GM19099 (cell line): Measurements from ENCODE around the gene MAP7.

Experiments used
- POLR2A ChIP-seq: IDR thresholded peaks from 3 replicates; pipeline ENCODE4 v1.6.1; 2011; ENCODE audit warnings: low read depth; ENCODE audit not compliant: insufficient read length; ENCODE audit errors: extremely low read depth

Gene MAP7

DNA sequence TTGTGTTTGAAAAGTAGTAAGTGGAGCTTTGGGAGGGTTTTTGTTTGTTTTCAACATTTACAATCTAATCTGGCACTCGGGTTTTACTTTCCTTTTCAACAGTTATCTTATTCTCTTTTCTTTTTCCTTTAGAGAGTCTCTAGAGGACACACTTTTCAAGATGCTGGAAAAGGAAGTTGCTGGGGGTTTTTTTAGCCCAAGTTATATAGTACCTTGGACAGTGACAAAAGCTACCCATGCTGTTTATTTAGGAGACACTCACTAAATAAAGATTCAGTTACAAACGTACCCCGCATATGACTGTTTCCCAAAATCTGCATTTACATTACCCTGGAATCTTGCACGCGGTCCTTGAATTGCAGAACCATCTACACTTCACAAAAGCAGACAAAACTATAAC lies 78.8 kb downstream of the MAP7 start:
- no peak for TF ChIP-seq POLR2A

DNA sequence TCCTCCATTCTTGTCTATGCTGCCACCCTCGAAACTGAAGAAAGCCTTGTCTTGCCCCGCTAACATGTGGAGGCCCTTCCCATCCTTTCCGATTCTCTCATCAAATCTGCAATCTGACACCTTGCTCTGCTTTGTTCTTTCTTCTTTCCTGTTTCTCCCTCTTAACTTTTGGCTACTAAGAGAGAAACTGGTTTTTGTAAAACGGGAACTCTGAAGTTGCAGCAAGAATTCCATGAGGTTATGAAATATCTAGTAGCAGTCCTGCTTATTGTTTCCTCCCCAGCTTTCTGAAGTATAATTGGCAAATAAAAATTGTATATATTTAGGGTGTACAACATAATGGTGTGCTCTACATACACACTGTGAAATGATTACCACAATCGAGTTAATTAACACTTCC lies 80.2 kb downstream of the MAP7 start:
- TF ChIP-seq POLR2A, result no peak

DNA sequence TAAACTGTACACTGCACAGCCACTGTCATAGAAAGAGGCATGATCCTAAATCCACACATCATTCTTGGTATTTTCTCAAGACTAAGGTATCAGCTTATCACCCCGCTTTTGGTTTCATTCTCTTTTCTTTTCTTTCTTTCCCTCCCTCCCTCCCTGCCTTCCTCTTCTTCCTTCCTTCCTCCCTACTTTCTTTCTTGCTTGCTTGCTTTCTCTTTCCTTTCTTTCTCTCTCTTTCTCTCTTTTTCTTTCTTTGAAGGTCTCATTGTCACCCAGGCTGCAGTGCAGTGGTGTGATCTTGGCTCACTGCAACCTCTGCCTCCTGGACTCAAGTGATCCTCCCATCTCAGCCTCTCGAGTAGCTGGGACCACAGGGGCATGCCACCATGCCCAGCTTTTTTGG lies 81.1 kb downstream of the MAP7 start:
- no peak for TF ChIP-seq POLR2A

DNA sequence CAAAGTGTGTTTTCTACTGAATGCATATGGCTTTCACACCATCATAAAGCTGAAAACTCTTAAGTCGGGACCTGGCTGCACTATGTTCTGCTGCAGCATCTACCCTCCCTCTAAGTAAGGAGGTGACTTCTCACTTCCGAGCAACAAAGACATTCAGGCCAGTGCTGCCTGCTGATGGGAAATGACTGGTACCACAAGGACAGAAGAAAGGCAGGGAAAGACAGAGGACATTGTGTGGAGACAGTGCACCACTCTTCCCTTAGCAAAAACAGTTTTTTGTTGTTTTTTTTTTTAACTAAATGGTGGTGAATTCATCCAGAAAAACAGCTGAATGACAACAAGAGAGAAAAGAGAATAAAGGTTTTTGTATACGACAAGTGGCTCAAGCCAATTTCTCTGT lies 81.5 kb downstream of the MAP7 start:
- no peak for TF ChIP-seq POLR2A

DNA sequence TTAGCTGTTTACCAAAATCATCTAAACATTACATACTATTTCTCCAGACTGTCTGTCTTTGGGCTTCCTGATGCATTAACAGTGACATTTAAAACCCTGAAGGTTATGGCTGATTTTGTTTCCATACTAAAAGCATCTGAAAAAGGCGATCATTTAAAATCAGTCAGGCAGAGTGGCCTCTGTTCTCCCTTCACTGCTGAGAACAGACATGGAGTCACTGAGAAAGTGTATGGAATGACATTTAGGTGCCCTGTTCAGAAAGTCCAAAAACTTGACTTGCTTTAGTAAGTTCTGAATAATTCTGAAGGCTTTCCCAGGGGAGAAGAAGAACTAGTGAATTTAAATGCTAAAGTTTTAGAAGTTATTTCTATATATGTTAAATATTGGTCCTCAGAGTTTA lies 83.0 kb downstream of the MAP7 start:
- no peak for TF ChIP-seq POLR2A

DNA sequence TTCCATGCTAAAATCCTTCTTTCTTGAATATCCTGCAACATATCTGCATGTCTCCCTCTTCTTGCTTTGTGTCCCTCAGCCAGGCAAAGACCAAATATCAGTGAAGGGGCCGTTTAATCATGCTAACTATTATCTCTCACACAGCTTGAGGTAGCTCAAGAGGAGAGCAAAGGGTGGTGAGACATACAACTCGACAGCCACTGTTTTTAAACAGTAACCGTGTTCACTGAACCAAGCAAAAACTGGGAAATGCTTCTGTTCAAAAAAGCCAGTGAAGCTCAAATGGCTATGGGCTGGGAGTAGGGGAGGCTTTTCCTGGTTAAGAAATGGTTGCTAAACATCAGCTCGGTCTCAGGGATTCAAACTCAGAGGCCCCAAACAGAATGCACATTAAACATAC lies 83.4 kb downstream of the MAP7 start:
- no peak for TF ChIP-seq POLR2A

DNA sequence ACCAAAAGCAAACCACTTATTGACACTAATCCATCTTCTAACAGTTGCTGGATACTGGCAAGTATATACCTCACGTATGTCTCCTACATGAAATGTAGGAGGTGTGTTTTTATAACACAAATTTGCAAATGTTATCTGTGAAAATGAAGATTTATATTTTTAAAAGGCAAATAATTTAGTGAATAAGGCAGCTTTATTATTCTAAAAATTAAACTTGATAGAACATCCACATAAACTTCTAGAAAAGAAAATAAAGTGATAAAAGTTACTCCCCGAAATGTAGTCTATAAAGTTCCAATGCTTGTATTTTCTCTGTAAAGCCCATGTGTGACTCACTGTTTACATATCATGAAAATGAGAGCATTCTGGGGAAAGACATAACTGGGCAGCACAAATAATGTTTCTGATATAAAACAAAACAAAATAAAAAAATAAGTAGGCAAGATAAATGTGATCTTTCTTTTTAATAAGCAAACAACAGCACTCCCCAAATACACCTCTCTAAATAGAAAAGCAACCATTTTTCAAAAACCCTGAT lies 84.4 kb downstream of the MAP7 start:
- no peak for TF ChIP-seq POLR2A

DNA sequence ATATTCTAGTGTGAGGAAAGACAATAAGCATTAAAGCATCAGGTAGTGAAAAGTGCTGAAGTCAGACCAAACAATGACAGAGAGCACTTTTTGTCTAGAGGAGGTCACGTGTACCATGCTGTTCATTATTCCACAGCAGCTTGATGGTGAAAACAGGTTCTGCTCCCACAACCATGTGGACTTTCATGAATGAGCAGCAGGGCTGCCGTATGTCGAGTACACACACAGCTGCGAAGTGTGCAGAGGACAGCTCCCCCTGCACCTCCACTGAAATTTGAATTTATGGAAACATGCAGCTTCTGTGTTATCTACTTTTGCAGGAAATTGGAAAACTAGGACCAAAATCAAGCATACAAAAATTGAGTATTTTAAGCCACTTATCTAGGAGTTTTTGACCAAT lies 85.3 kb downstream of the MAP7 start:
- no peak for TF ChIP-seq POLR2A

DNA sequence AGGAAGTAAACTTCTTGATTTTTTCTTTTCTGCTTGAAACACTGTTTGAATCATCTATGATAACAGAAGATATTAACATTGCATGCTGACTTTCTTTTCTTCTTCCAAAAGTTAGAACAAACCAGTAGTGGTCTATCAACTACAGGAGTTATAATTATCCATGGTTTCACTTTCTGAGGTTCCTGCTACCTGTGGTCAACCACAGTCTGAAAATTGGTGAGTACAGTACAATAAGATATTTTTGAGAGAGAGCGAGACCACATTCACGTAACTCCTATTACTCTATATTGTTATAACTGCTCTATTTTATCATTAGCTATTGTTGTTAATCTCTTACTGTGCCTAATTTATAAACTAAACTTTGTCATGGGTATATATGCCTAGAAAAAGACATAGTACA lies 86.1 kb downstream of the MAP7 start:
- TF ChIP-seq POLR2A, result no peak

DNA sequence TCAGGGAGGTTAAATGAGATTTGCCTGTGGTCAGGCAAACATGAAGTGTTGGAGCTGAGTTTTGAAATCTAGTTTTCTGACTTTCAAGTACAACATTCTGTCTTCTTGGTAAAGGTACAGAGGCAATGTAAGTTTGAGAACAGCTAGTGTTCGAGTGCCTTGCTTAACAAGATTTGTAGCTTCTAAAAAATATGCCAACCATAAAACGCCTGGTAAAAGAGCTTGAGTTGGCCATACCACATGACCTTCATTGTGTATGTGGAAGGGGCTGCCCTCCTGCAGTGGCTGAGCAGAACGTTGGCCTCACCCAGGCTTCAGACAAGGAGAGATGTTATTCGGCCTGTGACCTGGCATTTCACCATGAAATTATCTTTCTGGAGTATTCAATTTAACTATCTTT lies 86.5 kb downstream of the MAP7 start:
- no peak for TF ChIP-seq POLR2A

DNA sequence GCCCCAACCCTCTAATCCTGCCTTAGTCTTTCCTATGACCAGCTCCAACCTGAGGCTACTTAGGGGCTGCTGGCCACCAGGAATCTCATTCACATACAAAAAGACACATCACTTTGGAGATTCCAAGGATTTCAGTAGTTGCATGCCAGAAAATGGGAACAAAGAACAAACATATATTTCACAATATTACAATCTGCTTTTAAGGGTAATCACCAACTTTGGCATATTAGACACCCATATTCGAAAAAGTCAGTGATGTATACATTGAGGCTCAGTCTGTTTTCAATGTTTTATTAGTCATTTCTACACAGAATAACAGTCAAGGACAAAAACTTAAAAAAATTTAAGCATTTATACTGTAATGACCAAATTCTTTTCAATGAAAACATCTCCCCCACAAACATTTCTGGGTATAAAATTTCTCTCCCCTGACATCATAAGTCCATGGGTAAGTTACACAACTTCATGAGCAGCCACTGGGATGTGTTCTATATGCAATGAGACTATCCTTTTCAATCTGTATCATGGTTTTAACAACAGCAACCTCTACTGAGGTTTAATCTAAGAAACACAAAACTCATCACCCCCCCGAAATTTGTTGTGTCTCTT lies 103.5 kb downstream of the MAP7 start:
- no peak for TF ChIP-seq POLR2A

DNA sequence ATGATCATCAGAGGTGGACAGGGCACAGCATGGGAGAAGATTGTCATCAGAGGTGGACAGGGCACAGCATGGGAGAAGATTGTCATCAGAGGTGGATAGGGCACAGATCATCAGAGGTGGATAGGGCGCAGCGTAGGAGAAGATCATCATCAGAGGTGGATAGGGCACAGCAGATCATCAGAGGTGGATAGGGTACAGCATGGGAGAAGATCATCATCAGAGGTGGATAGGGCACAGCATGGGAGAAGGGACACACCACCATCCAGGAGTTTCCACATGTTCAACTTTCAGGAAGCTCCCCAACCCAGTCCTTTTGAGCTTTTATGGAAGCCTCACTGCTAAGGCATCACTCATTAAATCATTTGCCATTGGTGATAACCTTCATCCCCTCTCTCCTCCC lies 104.1 kb downstream of the MAP7 start:
- TF ChIP-seq POLR2A, result no peak

DNA sequence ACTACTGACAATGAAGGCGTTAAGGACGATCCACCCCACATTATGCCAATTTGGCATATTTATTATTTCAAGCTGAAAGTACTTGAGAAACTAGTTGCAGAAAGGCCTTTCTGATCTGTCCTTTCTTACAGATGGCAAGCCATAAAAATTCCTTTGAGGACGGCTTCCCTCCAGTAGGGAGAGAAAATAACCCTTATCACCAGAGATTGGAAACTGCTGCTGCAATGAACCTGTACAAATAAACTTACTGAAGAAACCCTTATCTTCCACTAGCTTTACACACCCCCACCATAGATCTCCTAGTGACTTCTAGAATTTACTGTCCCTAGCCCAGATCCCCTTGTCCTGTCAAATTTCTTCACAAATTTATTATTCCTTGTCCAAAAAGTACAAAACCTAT lies 105.2 kb downstream of the MAP7 start:
- no peak for TF ChIP-seq POLR2A

DNA sequence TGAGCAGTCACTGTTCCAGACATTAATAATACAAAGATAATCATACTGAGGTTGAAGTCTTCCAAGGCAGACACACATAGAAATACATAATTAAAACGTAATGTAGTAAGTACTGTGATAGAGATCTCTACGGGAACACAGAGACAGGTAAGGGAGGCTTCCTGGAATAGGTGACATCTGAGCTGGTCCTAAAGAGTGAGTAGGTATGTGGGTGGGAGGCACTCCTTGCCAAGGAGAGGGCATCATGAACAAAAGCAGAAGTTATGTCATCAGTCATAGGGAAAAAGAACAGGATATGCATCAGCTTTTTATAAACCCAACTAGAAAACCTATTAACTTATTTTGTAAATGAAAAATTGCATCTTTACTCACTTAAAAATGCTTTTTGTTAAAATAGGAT lies 110.0 kb downstream of the MAP7 start:
- TF ChIP-seq POLR2A, result no peak

DNA sequence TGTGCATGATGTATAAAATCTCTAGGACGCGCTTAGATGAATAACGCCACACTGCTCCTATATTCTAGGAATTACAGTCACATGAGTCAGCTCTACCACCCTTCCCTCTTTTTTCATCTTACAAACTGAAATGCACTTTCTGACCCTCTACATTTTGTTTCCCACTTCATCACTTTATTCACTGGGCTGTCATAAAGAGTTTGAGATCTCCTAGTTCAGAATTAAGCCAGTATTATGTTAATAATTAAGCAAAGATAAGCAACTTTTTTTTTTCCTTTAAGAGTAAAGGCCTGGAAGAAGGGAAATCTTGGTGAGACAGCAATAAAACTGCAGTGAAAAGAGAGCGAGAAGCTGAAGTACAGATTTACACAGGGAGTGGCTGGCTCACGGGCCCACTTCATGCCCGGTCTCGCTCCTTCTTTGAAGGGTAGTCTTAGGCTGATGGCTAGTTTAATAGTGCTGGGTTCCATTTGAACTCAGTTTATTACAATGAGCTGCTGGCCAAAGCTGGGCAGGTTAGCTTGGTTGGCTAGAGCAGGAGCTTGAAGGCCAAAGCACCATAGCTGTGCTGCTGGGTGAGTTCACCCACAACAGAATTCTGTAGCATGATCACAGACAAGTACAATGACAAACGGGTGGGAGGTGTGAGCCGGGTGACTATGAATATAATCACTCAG lies 110.6 kb downstream of the MAP7 start:
- no peak for TF ChIP-seq POLR2A

DNA sequence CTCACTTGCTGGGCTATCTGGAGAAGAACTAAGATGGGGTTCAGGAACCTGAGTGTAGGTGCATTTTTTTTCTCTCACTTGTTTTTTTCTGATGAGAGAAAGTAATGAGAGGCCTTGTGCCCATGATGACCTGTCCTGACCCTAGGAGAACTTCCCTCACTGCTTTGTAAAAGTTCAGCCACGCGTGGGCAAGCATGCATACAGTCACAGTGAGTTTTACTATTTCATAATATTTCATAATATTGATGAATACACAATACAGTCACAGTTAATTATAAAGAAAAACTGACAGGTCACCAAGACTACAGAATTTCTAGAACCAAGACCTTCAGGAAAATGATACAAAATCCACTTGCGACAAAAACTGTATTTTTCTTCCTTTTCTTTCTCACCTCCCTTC lies 111.8 kb downstream of the MAP7 start:
- no peak for TF ChIP-seq POLR2A

DNA sequence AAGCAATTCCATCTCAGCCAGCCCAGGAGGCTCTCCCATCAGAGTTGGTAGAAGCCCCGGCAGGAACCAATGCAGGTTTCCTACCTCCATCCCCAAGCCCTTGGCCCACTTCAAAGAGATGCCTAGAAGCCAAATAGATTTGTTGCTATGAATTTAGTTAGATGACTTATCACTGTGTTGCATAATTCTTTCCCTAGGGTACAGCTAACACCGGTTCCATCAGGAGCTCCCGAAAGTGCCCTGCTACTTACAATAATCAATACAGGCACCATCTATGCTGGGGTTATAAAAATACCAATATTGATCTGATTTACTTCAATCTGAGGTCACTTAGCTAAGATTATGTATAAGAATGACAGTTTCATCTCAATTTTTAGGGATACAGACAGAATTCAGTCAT lies 113.0 kb downstream of the MAP7 start:
- TF ChIP-seq POLR2A, result no peak
